Retinal pigment epithelial cell (primary cell): ENCODE data around the gene SLC7A6.

Source experiments
- DNase-seq: peaks from one replicate; pipeline ENCODE4 v3.0.0-alpha.2; 2010; ENCODE audit warnings: low read depth
- H3K4me3 ChIP-seq: 2 replicates; pipeline ENCODE4 v1.5.1; 2011; ENCODE audit warnings: mild to moderate bottlenecking, low read length, control low read depth, moderate library complexity
- CTCF ChIP-seq: conservative IDR thresholded peaks from 2 replicates; pipeline ENCODE4 v1.5.1; 2011; ENCODE audit warnings: low read depth, low read length, control low read depth, inconsistent platforms

The SLC7A6 gene

GRCh38 chr16:68324780-68325357 is 60.5 kb downstream of the SLC7A6 start:
- no peak for TF ChIP-seq CTCF
- H3K4me3 ChIP-seq = no peak overlapping the region
- DNase-seq = no peak

DNA sequence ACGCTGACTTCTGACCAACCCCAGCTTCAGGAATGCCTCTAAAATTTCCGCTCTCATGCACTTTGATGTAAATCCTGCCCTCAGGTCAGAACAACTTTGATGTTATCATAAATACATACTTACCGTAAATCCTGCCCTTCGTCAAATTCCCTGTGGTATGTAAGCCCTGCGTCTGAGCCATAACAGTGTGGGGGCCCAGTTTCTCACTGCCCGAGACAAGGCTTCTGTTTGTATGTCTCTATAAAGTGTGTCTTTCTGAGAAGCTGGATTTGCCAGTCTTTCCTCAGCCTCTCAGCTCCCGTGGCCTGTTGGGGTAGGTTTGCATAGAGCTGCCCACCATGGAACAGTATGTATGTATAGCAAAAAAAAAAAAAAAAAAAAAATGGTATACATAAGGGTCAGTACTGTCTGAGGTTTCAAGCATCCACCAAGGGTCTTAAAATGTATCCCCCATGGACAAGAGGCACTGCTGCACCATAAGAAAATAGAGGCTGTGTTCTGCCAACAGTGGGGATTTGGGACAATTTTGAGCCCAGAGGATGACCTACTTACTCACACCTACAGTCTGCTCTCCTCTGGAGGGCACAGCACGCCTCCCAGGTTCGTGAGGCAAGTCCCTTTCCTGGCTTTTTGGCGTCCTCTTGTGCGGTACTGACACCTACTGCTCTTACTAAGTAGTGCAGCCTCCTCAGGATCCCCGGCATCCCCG is 64.0 kb downstream of the SLC7A6 start:
- TF ChIP-seq CTCF = peak; percentile 92
- no peak overlapping the region for H3K4me3 ChIP-seq
- DNase-seq = peak; percentile 100

DNA sequence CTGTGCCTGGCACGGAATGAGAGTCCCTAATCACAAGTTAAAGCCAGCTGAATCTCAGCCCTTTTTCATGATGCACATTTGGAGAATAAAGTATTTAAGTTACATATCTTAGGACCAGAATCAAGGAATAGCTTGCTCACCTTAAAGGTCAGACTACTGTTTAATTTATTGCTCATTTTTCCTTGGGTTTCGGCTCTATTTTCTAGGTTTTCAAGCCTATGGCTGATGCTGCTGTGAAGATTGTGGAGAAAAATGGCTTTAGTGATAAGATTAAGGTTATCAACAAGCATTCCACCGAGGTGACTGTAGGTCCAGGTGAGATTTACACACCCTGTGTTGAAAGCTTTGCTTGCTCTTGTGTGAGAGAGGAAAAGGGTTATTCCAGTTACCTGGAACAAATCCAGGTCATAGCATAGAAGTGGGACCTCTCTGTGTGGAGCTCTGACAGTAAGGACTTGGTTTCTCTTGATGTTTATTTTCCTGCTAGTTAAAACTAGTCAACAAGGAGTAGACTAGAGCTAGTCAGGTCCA is 64.6 kb downstream of the SLC7A6 start:
- no peak for DNase-seq
- no peak for TF ChIP-seq CTCF
- H3K4me3 ChIP-seq = no peak overlapping the region

DNA sequence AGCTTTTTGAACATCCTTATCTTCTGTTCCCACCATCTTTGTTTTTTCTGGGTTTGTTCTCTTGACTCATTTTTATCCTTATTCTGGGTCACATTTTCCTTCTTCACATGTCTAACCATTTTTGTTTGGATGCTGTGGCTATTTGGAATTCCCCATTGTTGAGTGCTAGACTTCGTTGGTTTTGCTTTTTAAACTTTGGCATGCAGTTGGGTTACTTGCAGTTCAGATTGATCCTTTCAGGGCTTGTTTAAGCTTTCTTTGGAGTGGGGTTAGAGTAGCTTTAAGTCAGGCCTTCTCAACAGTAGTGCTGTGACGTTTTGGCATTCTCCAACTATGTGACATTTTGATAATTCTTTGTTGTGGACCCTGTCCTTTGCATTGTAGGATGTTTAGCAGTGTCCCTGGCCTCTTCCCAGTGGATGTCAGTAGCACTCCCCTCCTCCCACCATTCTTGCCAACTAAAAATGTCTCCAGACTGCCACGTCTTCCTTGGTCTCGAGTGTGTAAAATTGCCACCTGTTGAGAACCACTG is 67.6 kb downstream of the SLC7A6 start:
- no peak for TF ChIP-seq CTCF
- DNase-seq = no peak
- H3K4me3 ChIP-seq = no peak overlapping the region

GRCh38 chr16:68332411-68333121 is 68.2 kb downstream of the SLC7A6 start:
- peak; percentile 86 for DNase-seq
- H3K4me3 ChIP-seq = no peak overlapping the region
- no peak for TF ChIP-seq CTCF

DNA sequence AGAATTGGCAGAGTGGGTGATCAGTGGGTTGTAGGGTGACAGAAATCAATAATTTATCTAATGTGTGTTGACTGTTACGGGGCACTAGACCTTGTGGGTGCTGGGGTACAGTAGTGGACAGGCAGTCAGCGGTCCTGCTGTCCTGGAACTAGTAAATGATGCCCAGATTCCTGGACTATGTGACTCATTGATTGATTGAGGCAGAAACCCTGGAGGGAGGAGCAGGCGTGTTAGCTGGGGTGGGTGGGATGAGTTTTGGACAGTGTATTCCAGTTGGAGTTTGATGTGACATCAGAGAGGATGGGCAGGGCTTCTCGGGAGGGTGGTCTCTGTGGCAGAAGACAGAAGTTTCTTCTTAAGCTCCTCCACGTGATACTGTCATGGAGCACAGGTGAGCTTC is 70.8 kb downstream of the SLC7A6 start:
- H3K4me3 ChIP-seq = no peak overlapping the region
- no peak for TF ChIP-seq CTCF
- DNase-seq = no peak
